HG03108 (cell line): ENCODE measurements around the gene DNAJC1.

Experiments used
- ATAC-seq: cut with Tn5 transposase; IDR thresholded peaks from one replicate; pipeline ENCODE4 v1.9.1; 2021; ENCODE audit warnings: moderate library complexity; ENCODE audit not compliant: unreplicated experiment

Gene DNAJC1

GRCh38 chr10:21771219-21771618 lies 232.3 kb downstream of the DNAJC1 start:
- ATAC-seq: no peak

GRCh38 chr10:21769041-21769440 lies 234.5 kb downstream of the DNAJC1 start:
- ATAC-seq: no peak

GRCh38 chr10:21764466-21765189 lies 238.9 kb downstream of the DNAJC1 start:
- ATAC-seq: no peak

GRCh38 chr10:21760332-21760731 lies 243.2 kb downstream of the DNAJC1 start:
- no peak for ATAC-seq

GRCh38 chr10:21759232-21759631 lies 244.3 kb downstream of the DNAJC1 start:
- no peak for ATAC-seq

- ATAC-seq: no peak
These were observed 244.8 kb downstream of the DNAJC1 start for GRCh38 chr10:21758696-21759095.

GRCh38 chr10:21758239-21758638 lies 245.3 kb downstream of the DNAJC1 start:
- no peak for ATAC-seq

- no peak for ATAC-seq
These were observed 246.2 kb downstream of the DNAJC1 start for GRCh38 chr10:21757185-21757901.

- no peak for ATAC-seq
These were observed 246.8 kb downstream of the DNAJC1 start for GRCh38 chr10:21756707-21757106.

GRCh38 chr10:21754410-21755011 lies 249.0 kb downstream of the DNAJC1 start:
- ATAC-seq: no peak

- ATAC-seq: no peak
These were observed 249.8 kb downstream of the DNAJC1 start for GRCh38 chr10:21753497-21754270.

GRCh38 chr10:21751341-21752310 lies 251.9 kb downstream of the DNAJC1 start:
- ATAC-seq: no peak

- ATAC-seq: no peak
These were observed 253.1 kb downstream of the DNAJC1 start for GRCh38 chr10:21750424-21750823.

- ATAC-seq: no peak
These were observed 253.7 kb downstream of the DNAJC1 start for GRCh38 chr10:21749788-21750187.

- no peak for ATAC-seq
These were observed 255.7 kb downstream of the DNAJC1 start for GRCh38 chr10:21747809-21748208.

GRCh38 chr10:21746118-21746517 lies 257.4 kb downstream of the DNAJC1 start:
- ATAC-seq: no peak

- ATAC-seq: no peak
These were observed 259.3 kb downstream of the DNAJC1 start for GRCh38 chr10:21744223-21744622.

- no peak for ATAC-seq
These were observed 260.7 kb downstream of the DNAJC1 start for GRCh38 chr10:21742740-21743412.

GRCh38 chr10:21740989-21741388 lies 262.5 kb downstream of the DNAJC1 start:
- no peak for ATAC-seq

GRCh38 chr10:21737106-21737505 lies 266.4 kb downstream of the DNAJC1 start:
- no peak for ATAC-seq
